ENCODE results near the gene EIF5AL1.

GRCh38 chr10:79488870-79489269, 23.5 kb upstream of the EIF5AL1 start:
- TF ChIP-seq ZNF423 (CRISPR knock-in tag; IDR thresholded peaks at IDR 0.05) (no peak), GTF2I (CRISPR knock-in tag; conservative IDR thresholded peaks at IDR 0.05) (no peak), IRF2 (CRISPR knock-in tag; IDR thresholded peaks at IDR 0.05; ENCODE audit: borderline replicate concordance, low read depth) (no peak), ATF1 (CRISPR knock-in tag; IDR thresholded peaks at IDR 0.05) (no peak), ESRRA (CRISPR knock-in tag; IDR thresholded peaks at IDR 0.05; ENCODE audit: borderline replicate concordance) (no peak), ATF2 (CRISPR knock-in tag; IDR thresholded peaks at IDR 0.05; ENCODE audit: borderline replicate concordance, low read depth) (no peak), ETV6 (CRISPR knock-in tag; IDR thresholded peaks at IDR 0.05) (no peak)
- TF ChIP-seq, protein P1, sequence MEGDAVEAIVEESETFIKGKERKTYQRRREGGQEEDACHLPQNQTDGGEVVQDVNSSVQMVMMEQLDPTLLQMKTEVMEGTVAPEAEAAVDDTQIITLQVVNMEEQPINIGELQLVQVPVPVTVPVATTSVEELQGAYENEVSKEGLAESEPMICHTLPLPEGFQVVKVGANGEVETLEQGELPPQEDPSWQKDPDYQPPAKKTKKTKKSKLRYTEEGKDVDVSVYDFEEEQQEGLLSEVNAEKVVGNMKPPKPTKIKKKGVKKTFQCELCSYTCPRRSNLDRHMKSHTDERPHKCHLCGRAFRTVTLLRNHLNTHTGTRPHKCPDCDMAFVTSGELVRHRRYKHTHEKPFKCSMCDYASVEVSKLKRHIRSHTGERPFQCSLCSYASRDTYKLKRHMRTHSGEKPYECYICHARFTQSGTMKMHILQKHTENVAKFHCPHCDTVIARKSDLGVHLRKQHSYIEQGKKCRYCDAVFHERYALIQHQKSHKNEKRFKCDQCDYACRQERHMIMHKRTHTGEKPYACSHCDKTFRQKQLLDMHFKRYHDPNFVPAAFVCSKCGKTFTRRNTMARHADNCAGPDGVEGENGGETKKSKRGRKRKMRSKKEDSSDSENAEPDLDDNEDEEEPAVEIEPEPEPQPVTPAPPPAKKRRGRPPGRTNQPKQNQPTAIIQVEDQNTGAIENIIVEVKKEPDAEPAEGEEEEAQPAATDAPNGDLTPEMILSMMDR (IDR thresholded peaks at IDR 0.05), result no peak
- TF ChIP-seq, protein P2, sequence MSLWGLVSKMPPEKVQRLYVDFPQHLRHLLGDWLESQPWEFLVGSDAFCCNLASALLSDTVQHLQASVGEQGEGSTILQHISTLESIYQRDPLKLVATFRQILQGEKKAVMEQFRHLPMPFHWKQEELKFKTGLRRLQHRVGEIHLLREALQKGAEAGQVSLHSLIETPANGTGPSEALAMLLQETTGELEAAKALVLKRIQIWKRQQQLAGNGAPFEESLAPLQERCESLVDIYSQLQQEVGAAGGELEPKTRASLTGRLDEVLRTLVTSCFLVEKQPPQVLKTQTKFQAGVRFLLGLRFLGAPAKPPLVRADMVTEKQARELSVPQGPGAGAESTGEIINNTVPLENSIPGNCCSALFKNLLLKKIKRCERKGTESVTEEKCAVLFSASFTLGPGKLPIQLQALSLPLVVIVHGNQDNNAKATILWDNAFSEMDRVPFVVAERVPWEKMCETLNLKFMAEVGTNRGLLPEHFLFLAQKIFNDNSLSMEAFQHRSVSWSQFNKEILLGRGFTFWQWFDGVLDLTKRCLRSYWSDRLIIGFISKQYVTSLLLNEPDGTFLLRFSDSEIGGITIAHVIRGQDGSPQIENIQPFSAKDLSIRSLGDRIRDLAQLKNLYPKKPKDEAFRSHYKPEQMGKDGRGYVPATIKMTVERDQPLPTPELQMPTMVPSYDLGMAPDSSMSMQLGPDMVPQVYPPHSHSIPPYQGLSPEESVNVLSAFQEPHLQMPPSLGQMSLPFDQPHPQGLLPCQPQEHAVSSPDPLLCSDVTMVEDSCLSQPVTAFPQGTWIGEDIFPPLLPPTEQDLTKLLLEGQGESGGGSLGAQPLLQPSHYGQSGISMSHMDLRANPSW (CRISPR knock-in tag; conservative IDR thresholded peaks at IDR 0.05; ENCODE audit: low read depth), result no peak
- TF ChIP-seq, protein P3, sequence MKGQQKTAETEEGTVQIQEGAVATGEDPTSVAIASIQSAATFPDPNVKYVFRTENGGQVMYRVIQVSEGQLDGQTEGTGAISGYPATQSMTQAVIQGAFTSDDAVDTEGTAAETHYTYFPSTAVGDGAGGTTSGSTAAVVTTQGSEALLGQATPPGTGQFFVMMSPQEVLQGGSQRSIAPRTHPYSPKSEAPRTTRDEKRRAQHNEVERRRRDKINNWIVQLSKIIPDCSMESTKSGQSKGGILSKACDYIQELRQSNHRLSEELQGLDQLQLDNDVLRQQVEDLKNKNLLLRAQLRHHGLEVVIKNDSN (CRISPR knock-in tag; IDR thresholded peaks at IDR 0.05), result no peak

Measured in WTC11 (cell line).